SK-N-SH treated with all-trans-retinoic acid at 6 μM for 48 hours (cell line): Measurements from ENCODE around the gene ADAMTS6.

Experiments
- ATAC-seq: fragments of 200-7000 bp; cut with Tn5 transposase; 3 replicates; pipeline ENCODE4 v1.9.1; 2020; ENCODE audit warnings: mild to moderate bottlenecking, moderate library complexity
- ARNTL ChIP-seq: fragments of 450-650 bp; formaldehyde crosslinking; IDR thresholded peaks from 2 replicates; pipeline ENCODE4 v1.5.0; 2020; ENCODE audit warnings: low read depth, mild to moderate bottlenecking, moderate library complexity, borderline replicate concordance
- BACH2 ChIP-seq: fragments of 250-450 bp; sonication (Bioruptor Pico); IDR thresholded peaks from 2 replicates; pipeline ENCODE4 v1.9.0; 2021; ENCODE audit warnings: mild to moderate bottlenecking, borderline replicate concordance
- CSRNP3 ChIP-seq: fragments of 250-450 bp; sonication (Bioruptor Pico); IDR thresholded peaks from 2 replicates; pipeline ENCODE4 v1.5.1; 2021; ENCODE audit warnings: mild to moderate bottlenecking, moderate library complexity
- ISL1 ChIP-seq: fragments of 250-450 bp; sonication (Bioruptor Pico); IDR thresholded peaks from 2 replicates; pipeline ENCODE4 v2.1.2; 2022; ENCODE audit warnings: mild to moderate bottlenecking, moderate library complexity
- PPARA ChIP-seq: fragments of 250-450 bp; sonication (Bioruptor Pico); IDR thresholded peaks from 2 replicates; pipeline ENCODE4 v1.5.0; 2020; ENCODE audit warnings: mild to moderate bottlenecking, borderline replicate concordance
- TCF4 ChIP-seq: fragments of 250-450 bp; sonication (Bioruptor Pico); IDR thresholded peaks from 2 replicates; pipeline ENCODE4 v1.8.0; 2021; ENCODE audit warnings: mild to moderate bottlenecking, moderate library complexity, borderline replicate concordance
- TOX ChIP-seq: fragments of 250-450 bp; sonication (Bioruptor Pico); IDR thresholded peaks from 2 replicates; pipeline ENCODE4 v1.8.0; 2021; ENCODE audit warnings: mild to moderate bottlenecking, moderate library complexity, borderline replicate concordance
- ZC3H10 ChIP-seq: fragments of 250-450 bp; sonication (Bioruptor Pico); IDR thresholded peaks from 2 replicates; pipeline ENCODE4 v1.5.1; 2021; ENCODE audit warnings: mild to moderate bottlenecking, moderate library complexity
- ZFP3 ChIP-seq: fragments of 250-450 bp; sonication (Bioruptor Pico); IDR thresholded peaks from 2 replicates; pipeline ENCODE4 v1.5.0; 2020; ENCODE audit warnings: mild to moderate bottlenecking, moderate library complexity
- ZFP30 ChIP-seq: fragments of 450-650 bp; formaldehyde crosslinking; IDR thresholded peaks from 2 replicates; pipeline ENCODE4 v1.5.0; 2022; ENCODE audit warnings: mild to moderate bottlenecking, moderate library complexity
- ZNF565 ChIP-seq: fragments of 450-650 bp; formaldehyde crosslinking; conservative IDR thresholded peaks from 2 replicates; pipeline ENCODE4 v1.5.0; 2020; ENCODE audit warnings: low read depth, mild to moderate bottlenecking, moderate library complexity
- ZNF70 ChIP-seq: fragments of 450-650 bp; formaldehyde crosslinking; IDR thresholded peaks from 2 replicates; pipeline ENCODE4 v1.5.0; 2020; ENCODE audit warnings: mild to moderate bottlenecking, moderate library complexity
- ZNF8 ChIP-seq: fragments of 450-650 bp; formaldehyde crosslinking; IDR thresholded peaks from 2 replicates; pipeline ENCODE4 v1.5.0; 2020; ENCODE audit warnings: mild to moderate bottlenecking, moderate library complexity
- TF ChIP-seq, protein P1 (sequence below): fragments of 250-450 bp; sonication (Bioruptor Pico); IDR thresholded peaks from 2 replicates; pipeline ENCODE4 v1.8.0; 2021; ENCODE audit warnings: low read depth, mild to moderate bottlenecking, moderate library complexity, borderline replicate concordance
- TF ChIP-seq, protein P2 (sequence below): fragments of 250-450 bp; sonication (Bioruptor Pico); IDR thresholded peaks from 2 replicates; pipeline ENCODE4 v1.5.1; 2020; ENCODE audit warnings: low read depth, mild to moderate bottlenecking, moderate library complexity
- TF ChIP-seq, protein P3 (sequence below): fragments of 250-450 bp; sonication (Bioruptor Pico); IDR thresholded peaks from 2 replicates; pipeline ENCODE4 v1.5.0; 2020; ENCODE audit warnings: mild to moderate bottlenecking, moderate library complexity
- TF ChIP-seq, protein P4 (sequence below): fragments of 250-450 bp; sonication (Bioruptor Pico); IDR thresholded peaks from 2 replicates; pipeline ENCODE4 v1.8.0; 2020; ENCODE audit warnings: mild to moderate bottlenecking, moderate library complexity, borderline replicate concordance

The ADAMTS6 gene

DNA sequence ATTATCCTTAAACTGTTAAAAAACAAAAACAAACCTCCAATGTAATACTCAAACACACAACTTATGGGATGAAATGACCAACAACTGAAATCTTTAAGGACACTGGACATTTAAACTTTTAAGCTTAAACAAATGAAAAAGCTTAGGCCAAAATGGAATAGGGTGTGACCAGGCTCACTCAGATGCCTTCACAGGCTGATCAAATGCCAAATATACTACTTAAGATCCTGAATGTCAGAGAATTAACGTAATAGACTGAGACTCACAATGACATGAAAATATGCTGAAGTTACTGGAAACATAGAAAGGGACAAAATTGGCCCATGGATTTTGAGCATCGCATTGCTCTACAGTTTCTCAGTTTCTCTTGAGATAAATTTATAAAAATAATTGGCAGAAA, 286.8 kb downstream of the ADAMTS6 start:
- no peak for ATAC-seq
- TF ChIP-seq, protein P1, sequence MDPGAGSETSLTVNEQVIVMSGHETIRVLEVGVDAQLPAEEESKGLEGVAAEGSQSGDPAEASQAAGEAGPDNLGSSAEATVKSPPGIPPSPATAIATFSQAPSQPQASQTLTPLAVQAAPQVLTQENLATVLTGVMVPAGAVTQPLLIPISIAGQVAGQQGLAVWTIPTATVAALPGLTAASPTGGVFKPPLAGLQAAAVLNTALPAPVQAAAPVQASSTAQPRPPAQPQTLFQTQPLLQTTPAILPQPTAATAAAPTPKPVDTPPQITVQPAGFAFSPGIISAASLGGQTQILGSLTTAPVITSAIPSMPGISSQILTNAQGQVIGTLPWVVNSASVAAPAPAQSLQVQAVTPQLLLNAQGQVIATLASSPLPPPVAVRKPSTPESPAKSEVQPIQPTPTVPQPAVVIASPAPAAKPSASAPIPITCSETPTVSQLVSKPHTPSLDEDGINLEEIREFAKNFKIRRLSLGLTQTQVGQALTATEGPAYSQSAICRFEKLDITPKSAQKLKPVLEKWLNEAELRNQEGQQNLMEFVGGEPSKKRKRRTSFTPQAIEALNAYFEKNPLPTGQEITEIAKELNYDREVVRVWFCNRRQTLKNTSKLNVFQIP (CRISPR knock-in tag), result no peak
- TF ChIP-seq TCF4 (CRISPR knock-in tag), result no peak
- TF ChIP-seq CSRNP3 (CRISPR knock-in tag), result no peak
- TF ChIP-seq ZNF565 (CRISPR knock-in tag), result no peak

DNA sequence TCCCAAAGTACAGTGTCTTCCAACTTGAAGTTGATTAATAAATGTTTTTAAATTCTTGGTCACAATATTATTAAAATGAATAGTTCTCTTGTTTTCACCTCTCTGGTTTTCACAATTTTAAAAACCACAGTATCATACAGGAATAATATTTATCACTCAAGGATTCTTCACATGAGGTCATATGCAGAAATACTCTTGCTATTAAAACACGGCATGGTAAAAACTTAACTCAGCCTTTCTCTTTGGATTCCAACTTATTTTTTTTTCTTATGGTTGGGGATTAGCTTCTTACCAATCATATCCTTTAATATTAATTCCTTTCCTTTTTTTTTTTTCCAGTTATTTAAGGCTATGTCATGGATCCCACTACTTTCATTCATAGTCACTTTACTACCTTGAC, 289.4 kb downstream of the ADAMTS6 start:
- TF ChIP-seq ZNF8 (CRISPR knock-in tag) (no peak), TOX (CRISPR knock-in tag) (no peak), CSRNP3 (CRISPR knock-in tag) (no peak)
- no peak for ATAC-seq

DNA sequence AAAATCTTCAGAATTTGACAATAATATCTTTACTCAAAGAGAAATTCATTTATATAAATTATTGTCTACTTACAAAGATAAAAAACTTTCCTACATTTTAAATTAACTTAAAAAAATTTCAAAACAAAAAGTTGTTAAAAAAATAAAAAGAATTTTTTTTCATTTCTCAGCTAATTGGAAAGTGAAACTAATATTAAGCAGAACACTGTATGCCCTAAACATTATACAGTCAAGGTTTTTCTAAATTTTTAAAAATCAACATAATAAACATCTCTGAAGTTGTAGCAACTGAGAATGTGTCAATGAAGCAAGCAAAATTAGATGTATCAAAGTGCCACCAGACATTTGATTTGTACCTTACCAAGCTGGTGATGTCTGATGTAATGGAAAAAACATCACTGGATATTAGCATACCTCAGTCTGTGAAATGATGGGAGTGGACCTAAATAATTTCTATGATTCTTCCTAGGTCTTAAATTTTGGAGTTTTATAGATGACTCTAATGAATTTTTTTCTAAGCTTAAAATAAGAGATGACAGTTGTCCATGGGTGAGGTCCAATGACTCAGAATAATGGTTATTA, 290.1 kb downstream of the ADAMTS6 start:
- ATAC-seq, result peak; percentile 24; the same call in 2 of the 3 replicates
- TF ChIP-seq ZNF70 (CRISPR knock-in tag), result no peak
- TF ChIP-seq, protein P2, sequence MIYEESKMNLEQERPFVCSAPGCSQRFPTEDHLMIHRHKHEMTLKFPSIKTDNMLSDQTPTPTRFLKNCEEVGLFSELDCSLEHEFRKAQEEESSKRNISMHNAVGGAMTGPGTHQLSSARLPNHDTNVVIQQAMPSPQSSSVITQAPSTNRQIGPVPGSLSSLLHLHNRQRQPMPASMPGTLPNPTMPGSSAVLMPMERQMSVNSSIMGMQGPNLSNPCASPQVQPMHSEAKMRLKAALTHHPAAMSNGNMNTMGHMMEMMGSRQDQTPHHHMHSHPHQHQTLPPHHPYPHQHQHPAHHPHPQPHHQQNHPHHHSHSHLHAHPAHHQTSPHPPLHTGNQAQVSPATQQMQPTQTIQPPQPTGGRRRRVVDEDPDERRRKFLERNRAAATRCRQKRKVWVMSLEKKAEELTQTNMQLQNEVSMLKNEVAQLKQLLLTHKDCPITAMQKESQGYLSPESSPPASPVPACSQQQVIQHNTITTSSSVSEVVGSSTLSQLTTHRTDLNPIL (CRISPR knock-in tag), result no peak
- TF ChIP-seq ZFP3, result no peak
- no peak for TF ChIP-seq PPARA (CRISPR knock-in tag)
- no peak for TF ChIP-seq ISL1 (CRISPR knock-in tag)
- TF ChIP-seq, protein P3, sequence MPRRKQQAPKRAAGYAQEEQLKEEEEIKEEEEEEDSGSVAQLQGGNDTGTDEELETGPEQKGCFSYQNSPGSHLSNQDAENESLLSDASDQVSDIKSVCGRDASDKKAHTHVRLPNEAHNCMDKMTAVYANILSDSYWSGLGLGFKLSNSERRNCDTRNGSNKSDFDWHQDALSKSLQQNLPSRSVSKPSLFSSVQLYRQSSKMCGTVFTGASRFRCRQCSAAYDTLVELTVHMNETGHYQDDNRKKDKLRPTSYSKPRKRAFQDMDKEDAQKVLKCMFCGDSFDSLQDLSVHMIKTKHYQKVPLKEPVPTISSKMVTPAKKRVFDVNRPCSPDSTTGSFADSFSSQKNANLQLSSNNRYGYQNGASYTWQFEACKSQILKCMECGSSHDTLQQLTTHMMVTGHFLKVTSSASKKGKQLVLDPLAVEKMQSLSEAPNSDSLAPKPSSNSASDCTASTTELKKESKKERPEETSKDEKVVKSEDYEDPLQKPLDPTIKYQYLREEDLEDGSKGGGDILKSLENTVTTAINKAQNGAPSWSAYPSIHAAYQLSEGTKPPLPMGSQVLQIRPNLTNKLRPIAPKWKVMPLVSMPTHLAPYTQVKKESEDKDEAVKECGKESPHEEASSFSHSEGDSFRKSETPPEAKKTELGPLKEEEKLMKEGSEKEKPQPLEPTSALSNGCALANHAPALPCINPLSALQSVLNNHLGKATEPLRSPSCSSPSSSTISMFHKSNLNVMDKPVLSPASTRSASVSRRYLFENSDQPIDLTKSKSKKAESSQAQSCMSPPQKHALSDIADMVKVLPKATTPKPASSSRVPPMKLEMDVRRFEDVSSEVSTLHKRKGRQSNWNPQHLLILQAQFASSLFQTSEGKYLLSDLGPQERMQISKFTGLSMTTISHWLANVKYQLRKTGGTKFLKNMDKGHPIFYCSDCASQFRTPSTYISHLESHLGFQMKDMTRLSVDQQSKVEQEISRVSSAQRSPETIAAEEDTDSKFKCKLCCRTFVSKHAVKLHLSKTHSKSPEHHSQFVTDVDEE (CRISPR knock-in tag), result no peak
- TF ChIP-seq TCF4 (CRISPR knock-in tag), result no peak

- TF ChIP-seq ZFP30 (CRISPR knock-in tag) (no peak), BACH2 (CRISPR knock-in tag) (no peak), ZC3H10 (CRISPR knock-in tag) (no peak), ARNTL (no peak), TOX (CRISPR knock-in tag) (no peak), CSRNP3 (CRISPR knock-in tag) (no peak), TCF4 (CRISPR knock-in tag) (no peak), ZNF565 (CRISPR knock-in tag) (no peak)
- TF ChIP-seq, protein P4, sequence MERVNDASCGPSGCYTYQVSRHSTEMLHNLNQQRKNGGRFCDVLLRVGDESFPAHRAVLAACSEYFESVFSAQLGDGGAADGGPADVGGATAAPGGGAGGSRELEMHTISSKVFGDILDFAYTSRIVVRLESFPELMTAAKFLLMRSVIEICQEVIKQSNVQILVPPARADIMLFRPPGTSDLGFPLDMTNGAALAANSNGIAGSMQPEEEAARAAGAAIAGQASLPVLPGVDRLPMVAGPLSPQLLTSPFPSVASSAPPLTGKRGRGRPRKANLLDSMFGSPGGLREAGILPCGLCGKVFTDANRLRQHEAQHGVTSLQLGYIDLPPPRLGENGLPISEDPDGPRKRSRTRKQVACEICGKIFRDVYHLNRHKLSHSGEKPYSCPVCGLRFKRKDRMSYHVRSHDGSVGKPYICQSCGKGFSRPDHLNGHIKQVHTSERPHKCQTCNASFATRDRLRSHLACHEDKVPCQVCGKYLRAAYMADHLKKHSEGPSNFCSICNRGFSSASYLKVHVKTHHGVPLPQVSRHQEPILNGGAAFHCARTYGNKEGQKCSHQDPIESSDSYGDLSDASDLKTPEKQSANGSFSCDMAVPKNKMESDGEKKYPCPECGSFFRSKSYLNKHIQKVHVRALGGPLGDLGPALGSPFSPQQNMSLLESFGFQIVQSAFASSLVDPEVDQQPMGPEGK (CRISPR knock-in tag), result no peak
- TF ChIP-seq, protein P2 (CRISPR knock-in tag), result no peak
- peak; percentile 85 for ATAC-seq
Measured at GRCh38 chr5:65190328-65191053, 291.2 kb downstream of the ADAMTS6 start.
